Measurements from ENCODE around the gene CORO2A.

- TF ChIP-seq, protein P1, sequence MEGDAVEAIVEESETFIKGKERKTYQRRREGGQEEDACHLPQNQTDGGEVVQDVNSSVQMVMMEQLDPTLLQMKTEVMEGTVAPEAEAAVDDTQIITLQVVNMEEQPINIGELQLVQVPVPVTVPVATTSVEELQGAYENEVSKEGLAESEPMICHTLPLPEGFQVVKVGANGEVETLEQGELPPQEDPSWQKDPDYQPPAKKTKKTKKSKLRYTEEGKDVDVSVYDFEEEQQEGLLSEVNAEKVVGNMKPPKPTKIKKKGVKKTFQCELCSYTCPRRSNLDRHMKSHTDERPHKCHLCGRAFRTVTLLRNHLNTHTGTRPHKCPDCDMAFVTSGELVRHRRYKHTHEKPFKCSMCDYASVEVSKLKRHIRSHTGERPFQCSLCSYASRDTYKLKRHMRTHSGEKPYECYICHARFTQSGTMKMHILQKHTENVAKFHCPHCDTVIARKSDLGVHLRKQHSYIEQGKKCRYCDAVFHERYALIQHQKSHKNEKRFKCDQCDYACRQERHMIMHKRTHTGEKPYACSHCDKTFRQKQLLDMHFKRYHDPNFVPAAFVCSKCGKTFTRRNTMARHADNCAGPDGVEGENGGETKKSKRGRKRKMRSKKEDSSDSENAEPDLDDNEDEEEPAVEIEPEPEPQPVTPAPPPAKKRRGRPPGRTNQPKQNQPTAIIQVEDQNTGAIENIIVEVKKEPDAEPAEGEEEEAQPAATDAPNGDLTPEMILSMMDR (IDR thresholded peaks at IDR 0.05; ENCODE audit: borderline replicate concordance, extremely low read depth, low read length, poor library complexity, severe bottlenecking) = no peak
- no peak for TF ChIP-seq EZH2 (IDR thresholded peaks at IDR 0.05; ENCODE audit: borderline replicate concordance, low read depth, low read length, severe bottlenecking)
Measured at GRCh38 chr9:98211260-98211659, 18.8 kb upstream of the CORO2A start.
